D341Med (cell line): ENCODE measurements around the gene KCNC2.
"Not testable (repeated sequence)": the region's sequence is repeated elsewhere in the genome, so short reads cannot be mapped to it uniquely, and the experiment has no call there.

Experiments
- DNase-seq: peaks from one replicate; pipeline ENCODE4 v3.0.0; 2012; ENCODE audit warnings: low spot score

KCNC2 gene

GRCh38 chr12:75209812-75210138 is at the start of gene KCNC2:
Gene KCNC2, minus strand, starts transcription at chr12:75209839.
- DNase-seq = no peak

- DNase-seq = no peak
These were observed 49.5 kb upstream of the KCNC2 start for GRCh38 chr12:75259143-75259542.

- DNase-seq = no peak
These were observed 47.9 kb upstream of the KCNC2 start for GRCh38 chr12:75257510-75257909.

GRCh38 chr12:75245108-75245507 is 35.5 kb upstream of the KCNC2 start:
- no peak for DNase-seq

- no peak for DNase-seq
These were observed 30.3 kb upstream of the KCNC2 start for GRCh38 chr12:75239987-75240386.

- DNase-seq = no peak
These were observed 26.6 kb upstream of the KCNC2 start for GRCh38 chr12:75236206-75236605.

- no peak for DNase-seq
These were observed 17.5 kb upstream of the KCNC2 start for GRCh38 chr12:75227132-75227531.

- no peak for DNase-seq
These were observed 2.4 kb upstream of the KCNC2 start for GRCh38 chr12:75212072-75212471.

GRCh38 chr12:75208856-75209811 is 505 bp downstream of the KCNC2 start:
- DNase-seq = peak; percentile 65

GRCh38 chr12:75207338-75208083 is 2.1 kb downstream of the KCNC2 start:
- DNase-seq = peak; percentile 42

- DNase-seq = no peak
These were observed 4.1 kb downstream of the KCNC2 start for GRCh38 chr12:75205558-75205957.

- DNase-seq = no peak
These were observed 12.8 kb downstream of the KCNC2 start for GRCh38 chr12:75196865-75197264.

- DNase-seq = no peak
These were observed 13.2 kb downstream of the KCNC2 start for GRCh38 chr12:75196408-75196807.

- DNase-seq = no peak
These were observed 15.4 kb downstream of the KCNC2 start for GRCh38 chr12:75194250-75194649.

- no peak for DNase-seq
These were observed 17.4 kb downstream of the KCNC2 start for GRCh38 chr12:75192196-75192595.

- DNase-seq = no peak
These were observed 18.8 kb downstream of the KCNC2 start for GRCh38 chr12:75190846-75191245.

GRCh38 chr12:75185881-75186280 is 23.8 kb downstream of the KCNC2 start:
- not testable (repeated sequence) for DNase-seq

- no peak for DNase-seq
These were observed 25.1 kb downstream of the KCNC2 start for GRCh38 chr12:75184516-75184915.

GRCh38 chr12:75183967-75184366 is 25.7 kb downstream of the KCNC2 start:
- no peak for DNase-seq

GRCh38 chr12:75177997-75178396 is 31.6 kb downstream of the KCNC2 start:
- DNase-seq = no peak

- no peak for DNase-seq
These were observed 37.0 kb downstream of the KCNC2 start for GRCh38 chr12:75172611-75173010.

GRCh38 chr12:75170640-75171185 is 38.9 kb downstream of the KCNC2 start:
- no peak for DNase-seq

GRCh38 chr12:75162845-75163244 is 46.8 kb downstream of the KCNC2 start:
- no peak for DNase-seq
